ENCODE measurements around the gene EPHX1. TPM values are rescaled to one million over a fixed set of nuclear protein-coding genes. Genes with fewer than 3 reads are reported as not detected.
"Not testable (repeated sequence)": the region's sequence is repeated elsewhere in the genome, so short reads cannot be mapped to it uniquely, and the experiment has no call there.

EPHX1 gene
- total and polyA plus RNA-seq, 9 donors: 17.5 to 43.2 (median 37.9) TPM

DNA sequence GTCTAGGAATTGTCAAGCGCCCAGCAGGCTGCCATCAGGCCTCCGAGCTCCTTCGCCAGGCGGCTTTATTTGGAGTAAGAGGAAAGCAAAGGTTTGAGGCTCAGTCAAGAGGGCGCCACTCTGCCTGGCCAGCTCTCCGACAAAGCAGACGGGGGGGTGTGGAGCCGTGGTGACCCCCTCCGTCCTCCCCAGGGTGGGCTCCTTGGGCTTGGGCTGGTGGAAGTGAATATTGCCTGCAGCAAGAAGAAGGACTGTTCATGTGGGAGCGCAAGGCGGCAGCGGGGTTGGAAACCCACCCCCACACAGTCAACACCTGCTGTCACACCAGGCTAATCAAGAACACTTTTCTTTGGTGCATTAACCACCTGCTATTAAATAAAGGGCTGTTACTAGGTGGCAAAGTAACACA lies 14.6 kb downstream of the EPHX1 start:
- DNase-seq: no peak
- Histone ChIP-seq H3K36me3 (ENCODE audit: control insufficient read depth, insufficient read depth, low read length) (peaks cover 19% of the 10 kb centered on the region), H3K27me3 (ENCODE audit: control insufficient read depth, insufficient read depth, low read length) (peaks cover 2% of the 10 kb centered on the region), H3K27ac (ENCODE audit: low read length) (no peak overlapping the region), H3K4me1 (ENCODE audit: control insufficient read depth, insufficient read depth, low read length) (peaks cover 47% of the 10 kb centered on the region), H3K9me3 (replicated peaks; ENCODE audit: control insufficient read depth, low read depth, low read length) (no peaks in the 10 kb centered on the region), H3K4me3 (ENCODE audit: low read length) (no peak overlapping the region)
- WGBS (ENCODE audit: insufficient coverage): 71% methylated on average over 4 of the region's 12 CpGs

GRCh38 chr1:225825078-225825477 lies 15.2 kb downstream of the EPHX1 start:
- Histone ChIP-seq H3K4me1 (ENCODE audit: control insufficient read depth, insufficient read depth, low read length) (peaks cover 44% of the 10 kb centered on the region), H3K27ac (ENCODE audit: low read length) (no peak overlapping the region), H3K27me3 (ENCODE audit: control insufficient read depth, insufficient read depth, low read length) (peaks cover 2% of the 10 kb centered on the region), H3K9me3 (replicated peaks; ENCODE audit: control insufficient read depth, low read depth, low read length) (no peaks in the 10 kb centered on the region), H3K36me3 (ENCODE audit: control insufficient read depth, insufficient read depth, low read length) (peaks cover 20% of the 10 kb centered on the region), H3K4me3 (ENCODE audit: low read length) (no peak overlapping the region)
- DNase-seq: no peak
- WGBS (ENCODE audit: insufficient coverage): 53% methylated on average over 3 of the region's 6 CpGs

DNA sequence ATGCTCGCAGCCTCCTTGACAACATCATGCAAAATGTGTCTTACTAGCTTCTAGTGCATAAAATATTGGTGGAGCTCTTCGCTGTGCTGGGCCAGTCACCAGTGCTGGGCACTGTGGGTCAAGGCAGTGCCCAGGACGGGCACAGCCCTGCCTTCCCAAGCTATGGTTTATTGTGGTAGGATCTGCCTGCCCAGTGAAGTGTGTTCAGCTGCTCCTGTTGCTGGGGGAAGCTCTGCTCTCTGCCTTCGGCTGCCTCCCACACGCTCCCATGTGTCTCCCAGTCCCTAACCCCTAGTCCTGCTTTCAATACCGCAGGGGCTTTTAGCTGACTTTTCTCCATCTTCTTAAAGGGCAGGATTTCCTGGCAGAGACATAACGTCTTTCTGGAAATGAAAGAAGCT lies 15.7 kb downstream of the EPHX1 start:
- Histone ChIP-seq H3K36me3 (ENCODE audit: control insufficient read depth, insufficient read depth, low read length) (peaks cover 20% of the 10 kb centered on the region), H3K27me3 (ENCODE audit: control insufficient read depth, insufficient read depth, low read length) (peaks cover 2% of the 10 kb centered on the region), H3K4me3 (ENCODE audit: low read length) (no peak overlapping the region), H3K9me3 (replicated peaks; ENCODE audit: control insufficient read depth, low read depth, low read length) (no peaks in the 10 kb centered on the region), H3K4me1 (ENCODE audit: control insufficient read depth, insufficient read depth, low read length) (peaks cover 44% of the 10 kb centered on the region), H3K27ac (ENCODE audit: low read length) (peak overlapping the region; percentile 31)
- DNase-seq: peak; percentile 61
- 87% methylated on average over 2 of the region's 7 CpGs for WGBS (ENCODE audit: insufficient coverage)

DNA sequence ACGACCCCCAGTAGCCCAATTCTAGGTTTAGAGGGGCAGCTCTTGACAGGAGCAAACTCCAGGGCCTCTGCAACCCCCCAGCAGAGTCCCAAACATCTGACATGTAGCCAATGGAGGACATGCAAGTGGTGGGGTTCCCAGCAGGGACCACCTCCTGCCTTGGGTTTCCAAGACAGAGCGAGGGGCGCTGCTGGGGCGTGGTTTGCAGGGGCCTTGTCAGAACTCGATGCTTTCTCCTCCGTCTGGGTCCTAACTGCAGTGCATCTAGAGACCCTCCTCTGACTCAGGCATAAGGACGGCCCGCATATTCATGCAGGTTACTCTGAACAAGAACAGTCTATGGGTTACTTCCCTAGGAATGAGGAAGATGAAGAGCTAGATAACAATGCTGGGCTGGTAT lies 17.2 kb downstream of the EPHX1 start:
- H3K27ac ChIP-seq (ENCODE audit: low read length): no peak overlapping the region
- DNase-seq: no peak
- H3K36me3 ChIP-seq (ENCODE audit: control insufficient read depth, insufficient read depth, low read length): peaks cover 27% of the 10 kb centered on the region

GRCh38 chr1:225828706-225829345 lies 18.9 kb downstream of the EPHX1 start:
- no peaks in the 10 kb centered on the region for H3K9me3 ChIP-seq (replicated peaks; ENCODE audit: control insufficient read depth, low read depth, low read length)
- H3K36me3 ChIP-seq (ENCODE audit: control insufficient read depth, insufficient read depth, low read length): peaks cover 21% of the 10 kb centered on the region
- peaks cover 43% of the 10 kb centered on the region for H3K4me1 ChIP-seq (ENCODE audit: control insufficient read depth, insufficient read depth, low read length)
- no peak overlapping the region for H3K4me3 ChIP-seq (ENCODE audit: low read length)
- no peaks in the 10 kb centered on the region for H3K27me3 ChIP-seq (ENCODE audit: control insufficient read depth, insufficient read depth, low read length)
- no peak overlapping the region for H3K27ac ChIP-seq (ENCODE audit: low read length)
- DNase-seq: no peak
- 92% methylated on average over 11 of the region's 14 CpGs for WGBS (ENCODE audit: insufficient coverage)

More for the DNA sequence above, 17.2 kb downstream of the EPHX1 start:
- Histone ChIP-seq H3K4me1 (ENCODE audit: control insufficient read depth, insufficient read depth, low read length) (peaks cover 48% of the 10 kb centered on the region), H3K4me3 (ENCODE audit: low read length) (no peak overlapping the region), H3K9me3 (replicated peaks; ENCODE audit: control insufficient read depth, low read depth, low read length) (no peaks in the 10 kb centered on the region), H3K27me3 (ENCODE audit: control insufficient read depth, insufficient read depth, low read length) (peaks cover 2% of the 10 kb centered on the region)
- WGBS (ENCODE audit: insufficient coverage): 79% methylated on average over 6 of the region's 8 CpGs

DNA sequence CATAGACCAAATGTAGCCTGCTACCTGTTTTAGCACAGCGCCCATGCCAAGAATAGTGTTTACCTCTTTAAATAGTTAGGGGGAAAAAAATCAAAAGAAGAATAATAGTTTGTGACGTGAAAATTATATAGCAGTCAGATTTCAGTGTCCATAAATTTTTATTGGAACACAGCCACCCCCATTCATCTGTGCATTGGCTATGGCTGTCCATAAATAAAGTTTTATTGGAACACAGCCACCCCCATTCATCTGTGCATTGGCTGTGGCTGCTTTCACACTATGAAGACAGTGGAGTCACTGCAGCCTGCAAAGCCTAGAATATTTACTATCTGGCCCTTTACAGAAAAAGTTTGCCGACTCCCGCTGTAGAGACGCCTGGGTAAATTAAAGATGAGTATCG lies 20.9 kb downstream of the EPHX1 start:
- peaks cover 36% of the 10 kb centered on the region for H3K4me1 ChIP-seq (ENCODE audit: control insufficient read depth, insufficient read depth, low read length)
- 67% methylated on average over 1 of the region's 6 CpGs for WGBS (ENCODE audit: insufficient coverage)
- peaks cover 24% of the 10 kb centered on the region for H3K36me3 ChIP-seq (ENCODE audit: control insufficient read depth, insufficient read depth, low read length)

DNA sequence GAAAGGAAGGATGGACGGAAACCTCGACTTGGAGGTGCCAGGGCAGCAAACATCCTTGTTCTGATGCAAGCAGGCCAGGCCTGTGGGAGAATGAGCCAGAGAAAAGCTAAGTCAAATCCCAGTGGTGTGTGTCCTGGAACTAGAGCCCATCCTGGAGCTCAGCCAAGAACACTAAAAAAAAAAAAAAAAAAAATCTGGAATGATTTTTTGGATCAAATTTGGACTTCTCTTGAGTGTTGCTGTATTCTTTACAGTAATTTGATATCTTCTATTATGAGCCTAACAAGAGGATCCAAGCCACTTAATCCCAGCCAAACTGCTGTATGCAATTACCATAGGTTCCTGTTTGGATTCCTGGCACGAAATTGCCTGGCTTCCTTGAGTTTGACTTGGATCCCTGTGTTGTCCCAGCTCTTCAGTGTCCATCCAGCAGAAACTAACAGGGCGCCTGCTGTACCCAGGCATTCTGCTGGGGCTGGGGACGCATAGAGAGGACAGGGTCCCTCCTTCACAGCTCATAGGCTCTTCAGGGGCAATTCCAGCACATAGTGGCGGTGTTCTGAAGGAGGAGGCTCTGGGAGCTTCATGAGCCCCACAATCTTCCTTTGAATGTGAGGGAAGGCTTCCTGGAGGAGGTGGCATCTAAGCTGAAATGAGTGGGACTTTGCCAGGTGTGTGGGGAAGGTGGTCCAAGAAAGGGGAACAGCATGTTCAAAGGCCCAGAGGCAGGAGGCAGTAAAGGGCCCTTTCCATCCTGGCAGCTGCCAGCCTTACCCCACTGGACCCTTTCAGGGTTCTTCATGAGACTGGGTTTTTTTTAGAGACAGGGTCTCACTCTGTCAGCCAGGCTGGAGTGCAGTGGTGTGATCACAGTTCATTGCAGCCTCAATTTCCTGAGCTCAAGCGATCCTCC lies 24.7 kb downstream of the EPHX1 start:
- Histone ChIP-seq H3K4me1 (ENCODE audit: control insufficient read depth, insufficient read depth, low read length) (peaks cover 20% of the 10 kb centered on the region), H3K4me3 (ENCODE audit: low read length) (no peak overlapping the region), H3K36me3 (ENCODE audit: control insufficient read depth, insufficient read depth, low read length) (peaks cover 34% of the 10 kb centered on the region), H3K27me3 (ENCODE audit: control insufficient read depth, insufficient read depth, low read length) (no peaks in the 10 kb centered on the region), H3K9me3 (replicated peaks; ENCODE audit: control insufficient read depth, low read depth, low read length) (no peaks in the 10 kb centered on the region), H3K27ac (ENCODE audit: low read length) (peak overlapping the region; percentile 74)
- 6% methylated on average over 2 of the region's 7 CpGs for WGBS (ENCODE audit: insufficient coverage)
- peak; percentile 99 for DNase-seq

More for the DNA sequence above, 20.9 kb downstream of the EPHX1 start:
- Histone ChIP-seq H3K9me3 (replicated peaks; ENCODE audit: control insufficient read depth, low read depth, low read length) (no peaks in the 10 kb centered on the region), H3K27ac (ENCODE audit: low read length) (no peak overlapping the region), H3K27me3 (ENCODE audit: control insufficient read depth, insufficient read depth, low read length) (no peaks in the 10 kb centered on the region), H3K4me3 (ENCODE audit: low read length) (no peak overlapping the region)
- no peak for DNase-seq

DNA sequence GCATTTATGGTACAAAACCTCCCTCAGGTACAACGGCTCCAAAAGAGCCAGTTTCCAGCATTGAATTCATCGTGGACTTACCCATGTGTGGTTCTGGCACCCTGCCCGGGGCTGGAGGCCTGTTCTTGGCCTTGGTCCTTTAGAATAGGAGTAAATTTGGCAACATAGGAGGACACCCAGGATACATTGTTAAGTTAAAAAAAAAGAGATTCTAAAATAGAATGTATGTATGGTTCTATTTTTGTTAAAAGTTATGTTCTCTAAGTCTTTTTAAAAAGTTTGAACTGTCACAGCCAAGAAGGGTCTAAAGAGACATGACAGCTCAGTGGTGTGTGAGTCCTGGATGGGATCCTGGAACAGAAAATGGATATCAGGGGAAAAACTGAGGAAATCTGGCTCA lies 25.9 kb downstream of the EPHX1 start:
- WGBS (ENCODE audit: insufficient coverage): no CpG with 5 or more reads among the region's 3 CpGs
- H3K27ac ChIP-seq (ENCODE audit: low read length): peak overlapping the region; percentile 59
- H3K4me1 ChIP-seq (ENCODE audit: control insufficient read depth, insufficient read depth, low read length): peaks cover 20% of the 10 kb centered on the region
- peak; percentile 90 for DNase-seq
- no peaks in the 10 kb centered on the region for H3K27me3 ChIP-seq (ENCODE audit: control insufficient read depth, insufficient read depth, low read length)
- peaks cover 40% of the 10 kb centered on the region for H3K36me3 ChIP-seq (ENCODE audit: control insufficient read depth, insufficient read depth, low read length)
- no peaks in the 10 kb centered on the region for H3K9me3 ChIP-seq (replicated peaks; ENCODE audit: control insufficient read depth, low read depth, low read length)
- no peak overlapping the region for H3K4me3 ChIP-seq (ENCODE audit: low read length)

- 57% methylated on average over 1 of the region's 4 CpGs for WGBS (ENCODE audit: insufficient coverage)
- not testable (repeated sequence) for H3K27ac ChIP-seq (ENCODE audit: low read length)
Observed at GRCh38 chr1:225836296-225836695, 26.4 kb downstream of the EPHX1 start.

DNA sequence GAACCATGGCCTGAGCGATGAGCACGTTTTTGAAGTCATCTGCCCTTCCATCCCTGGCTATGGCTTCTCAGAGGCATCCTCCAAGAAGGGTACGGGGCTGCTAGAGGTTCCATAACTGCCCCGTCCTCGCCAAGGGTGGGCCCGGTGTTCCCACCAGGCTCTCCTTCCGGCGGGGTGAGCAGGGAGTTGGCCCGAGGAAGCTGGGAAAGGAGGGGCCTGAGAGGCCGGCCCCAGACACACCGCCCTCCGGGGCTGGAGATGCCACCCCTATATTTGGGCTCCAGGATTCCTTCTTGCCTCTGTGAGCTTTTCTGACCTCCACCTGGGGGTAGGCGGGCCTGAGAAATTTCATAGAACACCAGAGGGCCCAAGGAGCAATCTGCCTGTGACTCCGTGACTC lies 28.9 kb downstream of the EPHX1 start:
- Histone ChIP-seq H3K4me3 (ENCODE audit: low read length) (no peak overlapping the region), H3K27ac (ENCODE audit: low read length) (no peak overlapping the region), H3K9me3 (replicated peaks; ENCODE audit: control insufficient read depth, low read depth, low read length) (no peaks in the 10 kb centered on the region), H3K36me3 (ENCODE audit: control insufficient read depth, insufficient read depth, low read length) (peaks cover 44% of the 10 kb centered on the region), H3K4me1 (ENCODE audit: control insufficient read depth, insufficient read depth, low read length) (peaks cover 17% of the 10 kb centered on the region), H3K27me3 (ENCODE audit: control insufficient read depth, insufficient read depth, low read length) (no peaks in the 10 kb centered on the region)
- DNase-seq: no peak
- WGBS (ENCODE audit: insufficient coverage): 90% methylated on average over 13 of the region's 14 CpGs

More at GRCh38 chr1:225836296-225836695, 26.4 kb downstream of the EPHX1 start:
- peaks cover 20% of the 10 kb centered on the region for H3K4me1 ChIP-seq (ENCODE audit: control insufficient read depth, insufficient read depth, low read length)
- H3K27me3 ChIP-seq (ENCODE audit: control insufficient read depth, insufficient read depth, low read length); H3K9me3 ChIP-seq (replicated peaks; ENCODE audit: control insufficient read depth, low read depth, low read length); H3K4me3 ChIP-seq (ENCODE audit: low read length); DNase-seq: not testable (repeated sequence)
- peaks cover 38% of the 10 kb centered on the region for H3K36me3 ChIP-seq (ENCODE audit: control insufficient read depth, insufficient read depth, low read length)
